GM18870 (cell line): ENCODE measurements around the gene CCDC51.
"Not testable (repeated sequence)": the region's sequence is repeated elsewhere in the genome, so short reads cannot be mapped to it uniquely, and the experiment has no call there.

Experiments
- ATAC-seq: cut with Tn5 transposase; IDR thresholded peaks from one replicate; pipeline ENCODE4 v1.9.1; 2021; ENCODE audit warnings: moderate library complexity; ENCODE audit not compliant: unreplicated experiment

CCDC51 gene

GRCh38 chr3:48439820-48440589 is at the start of gene CCDC51, which contains the start of gene TMA7:
CCDC51 (minus strand) TSS chr3:48440119; CDS start chr3:48435128, 4,991 bp downstream.
TMA7 (plus strand) TSS chr3:48440257; CDS start chr3:48440297, 40 bp downstream.
- ATAC-seq: peak; percentile 90

- ATAC-seq: no peak
Observed at GRCh38 chr3:48486952-48487351, 47.0 kb upstream of the CCDC51 start.

- not testable (repeated sequence) for ATAC-seq
Observed at GRCh38 chr3:48482822-48483221, 42.9 kb upstream of the CCDC51 start.

- ATAC-seq: not testable (repeated sequence)
Observed at GRCh38 chr3:48480891-48481290, 41.0 kb upstream of the CCDC51 start.

- no peak for ATAC-seq
Observed at GRCh38 chr3:48478626-48479555, 39.0 kb upstream of the CCDC51 start.

GRCh38 chr3:48477959-48478520 is 38.1 kb upstream of the CCDC51 start:
- no peak for ATAC-seq

- no peak for ATAC-seq
Observed at GRCh38 chr3:48476426-48477053, 36.6 kb upstream of the CCDC51 start.

GRCh38 chr3:48475188-48475587 is 35.3 kb upstream of the CCDC51 start:
- no peak for ATAC-seq

GRCh38 chr3:48474619-48475018 is 34.7 kb upstream of the CCDC51 start:
- no peak for ATAC-seq

GRCh38 chr3:48474031-48474430 is 34.1 kb upstream of the CCDC51 start:
- ATAC-seq: not testable (repeated sequence)

- ATAC-seq: no peak
Observed at GRCh38 chr3:48473617-48473952, 33.7 kb upstream of the CCDC51 start.

GRCh38 chr3:48472923-48473616 is 33.2 kb upstream of the CCDC51 start:
- ATAC-seq: peak; percentile 77

GRCh38 chr3:48472673-48472922 is 32.7 kb upstream of the CCDC51 start:
- no peak for ATAC-seq

- ATAC-seq: no peak
Observed at GRCh38 chr3:48470286-48470685, 30.4 kb upstream of the CCDC51 start.

GRCh38 chr3:48469046-48469915 is 29.4 kb upstream of the CCDC51 start:
- ATAC-seq: no peak

GRCh38 chr3:48468329-48468731 is 28.4 kb upstream of the CCDC51 start:
- no peak for ATAC-seq

GRCh38 chr3:48467473-48468267 is 27.8 kb upstream of the CCDC51 start:
- ATAC-seq: no peak

- ATAC-seq: no peak
Observed at GRCh38 chr3:48467110-48467454, 27.2 kb upstream of the CCDC51 start.
